Natural killer cell (primary cell): Measurements from ENCODE around the gene TLCD4. TPM values are rescaled to one million over a fixed set of nuclear protein-coding genes. Genes with fewer than 3 reads are reported as not detected.

Experiments used
- ATAC-seq, 3 donors: fragments of 150-1000 bp in 2 of 3; fragments of 200-7000 bp in 1 of 3; cut with Tn5 transposase; 1 replicate in 1 of 3; 2 replicates in 2 of 3; pipeline ENCODE4 v1.10.0; 2021; ENCODE audit warnings: mild to moderate bottlenecking in 2 of 3, moderate library complexity in 2 of 3
- DNase-seq, 2 donors: peaks; one replicate each; pipeline versions ENCODE4 v3.0.0 to v3.0.0-alpha.2; 2013 to 2021; ENCODE audit warnings: mixed read lengths in 1 of 2
- H3K27ac ChIP-seq: one replicate; pipeline ENCODE4 v1.5.1; 2013; ENCODE audit warnings: mild to moderate bottlenecking, low read length
- H3K27me3 ChIP-seq: one replicate; pipeline ENCODE4 v1.6.1; 2013; ENCODE audit warnings: low read length; ENCODE audit not compliant: control insufficient read depth, insufficient read depth
- H3K36me3 ChIP-seq: one replicate; pipeline ENCODE4 v1.6.1; 2013; ENCODE audit warnings: low read length; ENCODE audit not compliant: control insufficient read depth, insufficient read depth
- H3K4me1 ChIP-seq: one replicate; pipeline ENCODE4 v1.6.1; 2013; ENCODE audit warnings: low read length; ENCODE audit not compliant: control insufficient read depth, insufficient read depth
- H3K4me3 ChIP-seq: one replicate; pipeline ENCODE4 v1.5.1; 2013; ENCODE audit warnings: low read length
- H3K9me3 ChIP-seq: one replicate; pipeline ENCODE4 v1.6.1; 2013; ENCODE audit warnings: low read length; ENCODE audit not compliant: control insufficient read depth, insufficient read depth
- H3K27ac Mint-ChIP-seq, 2 donors: one replicate each; pipeline ENCODE4 v1.8.0; 2022; ENCODE audit warnings: mild to moderate bottlenecking in 2 of 2, mixed read lengths in 2 of 2, moderate library complexity in 1 of 2
- H3K27me3 Mint-ChIP-seq, 2 donors: one replicate each; pipeline ENCODE4 v1.8.0; 2022; ENCODE audit warnings: low read depth in 2 of 2, mixed read lengths in 2 of 2
- H3K36me3 Mint-ChIP-seq: one replicate; pipeline ENCODE4 v1.8.0; 2022; ENCODE audit warnings: mixed read lengths
- H3K4me1 Mint-ChIP-seq, 2 donors: one replicate each; pipeline ENCODE4 v1.8.0; 2022; ENCODE audit warnings: mixed read lengths in 2 of 2
- H3K4me3 Mint-ChIP-seq: one replicate; pipeline ENCODE4 v1.8.0; 2022; ENCODE audit warnings: mild to moderate bottlenecking, moderate library complexity, mixed read lengths
- H3K9me3 Mint-ChIP-seq, 2 donors: one replicate each; pipeline ENCODE4 v1.8.0; 2022; ENCODE audit warnings: mixed read lengths in 2 of 2
- CTCF ChIP-seq: fragments of 200-600 bp; IDR thresholded peaks from one replicate; pipeline ENCODE4 v1.8.0; 2022; ENCODE audit warnings: antibody characterized with exemption
- WGBS: methylation state at CpG from one replicate; pipeline ENCODE4 v1.1.7; 2013; ENCODE audit warnings: missing lambda C conversion rate; ENCODE audit not compliant: insufficient coverage; 5-methylcytosine and 5-hydroxymethylcytosine counted together
- intact Hi-C: fragments of 100-400 bp; cut with micrococcal nuclease; formaldehyde crosslinking; loops from one replicate; pipeline ENCODE4 v1.14.2; 2022
- total RNA-seq, 4 donors: library from RNA; stranded (reverse); fragments of 120-200 nt in 1 of 4; gene quantifications; one replicate each; pipeline versions ENCODE4 v1.2.3 to v1.2.4, GENCODE V29; 2013 to 2022

Gene TLCD4
- total RNA-seq, 3 donors from 2014 or later (not counting 1 experiment from before 2014, with no cell fraction given), result 0.49 to 0.60 TPM; not detected in 1

GRCh38 chr1:95119273-95119672 is 2.1 kb downstream of the TLCD4 start:
- Mint-ChIP-seq H3K9me3 (no peaks in the 10 kb centered on the region), H3K4me3 (peak overlapping the region; percentile 52), H3K27ac (no peak overlapping the region), H3K36me3 (no peaks in the 10 kb centered on the region), H3K27me3 (peaks cover 48 to 72% of the 10 kb centered on the region in 2 donors), H3K4me1 (peaks cover 0 to 9% of the 10 kb centered on the region in 2 donors)
- intact Hi-C loops, result no loop called here
- H3K4me1 ChIP-seq, result peaks cover 10% of the 10 kb centered on the region
- H3K9me3 ChIP-seq, result no peaks in the 10 kb centered on the region
- no peak for TF ChIP-seq CTCF
- ATAC-seq (no peak), DNase-seq (no peak)
- H3K36me3 ChIP-seq, result no peaks in the 10 kb centered on the region
- no peak overlapping the region for H3K4me3 ChIP-seq
- no peak overlapping the region for H3K27ac ChIP-seq
- H3K27me3 ChIP-seq, result peaks cover 26% of the 10 kb centered on the region

- Mint-ChIP-seq H3K36me3 (no peaks in the 10 kb centered on the region), H3K4me3 (no peak overlapping the region), H3K27ac (no peak overlapping the region), H3K27me3 (peaks cover 41 to 56% of the 10 kb centered on the region in 2 donors), H3K9me3 (no peaks in the 10 kb centered on the region), H3K4me1 (peaks cover 0 to 4% of the 10 kb centered on the region in 2 donors)
- no peak overlapping the region for H3K4me3 ChIP-seq
- no peak for TF ChIP-seq CTCF
- no peak overlapping the region for H3K27ac ChIP-seq
- no peaks in the 10 kb centered on the region for H3K9me3 ChIP-seq
- H3K36me3 ChIP-seq, result no peaks in the 10 kb centered on the region
- H3K4me1 ChIP-seq, result peaks cover 5% of the 10 kb centered on the region
- 81% methylated on average over 8 of the region's 8 CpGs for WGBS
- DNase-seq (no peak), ATAC-seq (no peak)
- intact Hi-C loops, result no loop called here
- peaks cover 22% of the 10 kb centered on the region for H3K27me3 ChIP-seq
Measured at GRCh38 chr1:95122151-95122697, 5.1 kb downstream of the TLCD4 start.

GRCh38 chr1:95124342-95124741 is 7.2 kb downstream of the TLCD4 start:
- 96% methylated on average over 2 of the region's 2 CpGs for WGBS
- no peak for ATAC-seq
- intact Hi-C loops, result no loop called here

More at GRCh38 chr1:95124342-95124741, 7.2 kb downstream of the TLCD4 start:
- H3K9me3 ChIP-seq, result no peaks in the 10 kb centered on the region
- TF ChIP-seq CTCF, result no peak
- H3K36me3 ChIP-seq, result no peaks in the 10 kb centered on the region
- H3K27me3 ChIP-seq, result peaks cover 7% of the 10 kb centered on the region
- H3K4me3 ChIP-seq, result no peak overlapping the region
- no peaks in the 10 kb centered on the region for H3K4me1 Mint-ChIP-seq
- H3K27me3 Mint-ChIP-seq, result peaks cover 25 to 42% of the 10 kb centered on the region in 2 donors
- H3K27ac ChIP-seq, result no peak overlapping the region
- H3K9me3 Mint-ChIP-seq, result no peaks in the 10 kb centered on the region
- H3K36me3 Mint-ChIP-seq, result no peaks in the 10 kb centered on the region
- H3K4me1 ChIP-seq, result no peaks in the 10 kb centered on the region
- no peak overlapping the region for H3K27ac Mint-ChIP-seq
- H3K4me3 Mint-ChIP-seq, result no peak overlapping the region
- DNase-seq, result no peak
